Activated T-helper 1 cell treated with anti-CD3 and anti-CD28 coated beads, Interleukin-12 subunit alpha, Interleukin-12 subunit beta, Interleukin-2, Interleukin-4 antibody, amounts not matched to agents 30 ng/mL and 10 ng/mL and 1 ng/mL, durations not matched to agents 14 hours and 24 hours and 36 hours (primary cell): ENCODE results near the gene LPAR1. TPM values are rescaled to one million over a fixed set of nuclear protein-coding genes. Genes with fewer than 3 reads are reported as not detected.
A peak's percentile ranks its signal among the peaks of the same experiment; 100 is the strongest.
"Not testable (repeated sequence)": the region's sequence is repeated elsewhere in the genome, so short reads cannot be mapped to it uniquely, and the experiment has no call there.

Experiments
- DNase-seq: peaks from one replicate; pipeline ENCODE4 v3.0.0; 2021; ENCODE audit warnings: low spot score
- H3K27ac Mint-ChIP-seq: one replicate; pipeline ENCODE4 v1.8.0; 2021; ENCODE audit warnings: mild to moderate bottlenecking, mixed read lengths
- H3K27me3 Mint-ChIP-seq: one replicate; pipeline ENCODE4 v1.8.0; 2022; ENCODE audit warnings: mild to moderate bottlenecking, moderate library complexity, mixed read lengths; ENCODE audit not compliant: insufficient read depth
- H3K36me3 Mint-ChIP-seq: one replicate; pipeline ENCODE4 v1.8.0; 2021; ENCODE audit warnings: low read depth, mixed read lengths
- H3K4me1 Mint-ChIP-seq: one replicate; pipeline ENCODE4 v1.8.0; 2021; ENCODE audit warnings: low read depth, mixed read lengths
- H3K4me3 Mint-ChIP-seq: one replicate; pipeline ENCODE4 v1.8.0; 2021; ENCODE audit warnings: mild to moderate bottlenecking, moderate library complexity, mixed read lengths
- H3K9me3 Mint-ChIP-seq: one replicate; pipeline ENCODE4 v1.8.0; 2021; ENCODE audit warnings: mixed read lengths
- intact Hi-C: fragments of 100-400 bp; cut with micrococcal nuclease; formaldehyde crosslinking; loops from one replicate; pipeline ENCODE4 v1.15.1; 2024
- total RNA-seq: library from RNA; stranded (reverse); gene quantifications from 2 replicates; pipeline ENCODE4 v1.2.3, GENCODE V29; 2022

LPAR1 gene
- total RNA-seq, 1 donor from 2014 or later, result not detected

- intact Hi-C loops, result no loop called here
- Mint-ChIP-seq H3K36me3 (no peaks in the 10 kb centered on the region), H3K27me3 (peaks cover 4% of the 10 kb centered on the region), H3K4me1 (no peaks in the 10 kb centered on the region), H3K27ac (no peak overlapping the region), H3K4me3 (no peak overlapping the region), H3K9me3 (no peaks in the 10 kb centered on the region)
- DNase-seq, result no peak
These were observed 19.9 kb upstream of the LPAR1 start for GRCh38 chr9:111058166-111058565.

GRCh38 chr9:111056538-111056937 lies 18.3 kb upstream of the LPAR1 start:
- Mint-ChIP-seq H3K4me3 (no peak overlapping the region), H3K27ac (no peak overlapping the region), H3K4me1 (no peaks in the 10 kb centered on the region), H3K27me3 (peaks cover 3% of the 10 kb centered on the region), H3K9me3 (no peaks in the 10 kb centered on the region), H3K36me3 (no peaks in the 10 kb centered on the region)
- no peak for DNase-seq
- intact Hi-C loops, result no loop called here

DNA sequence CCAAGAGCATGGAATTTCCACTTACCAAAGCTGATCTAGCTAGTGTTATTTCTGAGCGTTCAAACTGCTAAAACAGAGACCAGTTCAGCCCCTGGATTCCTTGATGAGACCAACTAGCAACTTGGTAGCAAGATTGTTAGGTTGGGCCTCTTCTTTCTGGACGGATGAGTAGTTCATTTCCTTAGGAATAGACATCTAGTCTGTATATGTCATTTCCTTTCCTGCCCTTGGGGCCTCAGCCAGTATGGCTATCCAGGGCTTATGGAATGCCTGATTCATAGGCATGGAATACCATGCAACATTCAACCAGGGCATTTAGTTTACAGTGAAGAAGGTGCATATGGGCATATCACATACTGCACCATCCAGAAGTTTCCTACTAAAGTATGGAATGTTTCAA lies 14.5 kb upstream of the LPAR1 start:
- Mint-ChIP-seq H3K27ac (no peak overlapping the region), H3K4me1 (no peaks in the 10 kb centered on the region), H3K4me3 (no peak overlapping the region), H3K9me3 (no peaks in the 10 kb centered on the region), H3K27me3 (peaks cover 3% of the 10 kb centered on the region), H3K36me3 (no peaks in the 10 kb centered on the region)
- intact Hi-C loops, result no loop called here
- no peak for DNase-seq

DNA sequence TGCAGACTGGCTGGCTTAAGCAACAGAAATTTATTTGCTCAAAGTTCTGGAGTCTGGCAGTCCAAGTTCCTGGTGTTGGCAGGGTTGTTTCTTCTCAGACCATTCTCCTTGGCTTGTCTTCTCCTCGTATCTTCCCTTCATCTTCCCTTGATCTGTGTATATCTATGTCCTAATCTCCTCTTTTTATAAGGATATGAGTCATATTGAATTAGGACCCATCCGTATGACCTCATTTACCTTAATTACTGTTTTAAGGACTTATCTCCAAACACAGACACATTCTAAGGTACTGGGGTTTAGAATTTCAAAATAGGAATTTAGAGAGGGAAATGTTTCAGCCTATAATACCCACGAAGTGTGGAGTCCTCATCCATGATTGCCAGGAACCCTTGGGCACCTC lies 13.1 kb upstream of the LPAR1 start:
- H3K9me3 Mint-ChIP-seq, result no peaks in the 10 kb centered on the region
- intact Hi-C loops, result no loop called here
- no peak for DNase-seq
- H3K4me1 Mint-ChIP-seq, result no peaks in the 10 kb centered on the region
- no peak overlapping the region for H3K27ac Mint-ChIP-seq
- H3K36me3 Mint-ChIP-seq, result no peaks in the 10 kb centered on the region
- no peak overlapping the region for H3K4me3 Mint-ChIP-seq
- H3K27me3 Mint-ChIP-seq, result peaks cover 3% of the 10 kb centered on the region

DNA sequence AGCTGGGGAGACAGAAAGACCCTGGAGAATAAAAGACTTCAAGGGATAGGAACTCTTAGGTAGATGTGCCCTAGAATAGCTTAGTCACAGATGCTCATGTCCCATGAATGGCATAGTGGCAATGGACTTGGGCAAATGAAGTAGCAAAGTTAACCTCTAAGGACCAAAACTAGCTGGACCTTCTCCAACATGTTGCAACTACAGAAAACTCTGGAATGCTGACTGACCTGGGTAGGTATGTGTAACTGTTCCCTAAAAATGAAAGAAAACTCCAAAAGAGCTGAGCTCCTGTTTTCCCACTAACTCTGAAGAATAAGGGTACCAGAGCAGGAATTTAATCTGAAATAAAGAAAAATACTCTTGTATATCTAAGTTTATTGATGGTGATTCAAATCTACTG lies 12.5 kb upstream of the LPAR1 start:
- no peaks in the 10 kb centered on the region for H3K9me3 Mint-ChIP-seq
- H3K27me3 Mint-ChIP-seq, result peaks cover 3% of the 10 kb centered on the region
- no peak for DNase-seq
- H3K4me3 Mint-ChIP-seq, result no peak overlapping the region
- H3K27ac Mint-ChIP-seq, result no peak overlapping the region
- intact Hi-C loops, result no loop called here
- H3K4me1 Mint-ChIP-seq, result no peaks in the 10 kb centered on the region
- no peaks in the 10 kb centered on the region for H3K36me3 Mint-ChIP-seq

- H3K27me3 Mint-ChIP-seq, H3K9me3 Mint-ChIP-seq, H3K4me1 Mint-ChIP-seq, H3K27ac Mint-ChIP-seq, intact Hi-C loops, H3K36me3 Mint-ChIP-seq, H3K4me3 Mint-ChIP-seq, DNase-seq: not testable (repeated sequence)
These were observed 9.0 kb upstream of the LPAR1 start for GRCh38 chr9:111047287-111047686.

GRCh38 chr9:111041902-111042301 lies 3.6 kb upstream of the LPAR1 start:
- intact Hi-C loops, result no loop called here

GRCh38 chr9:111040494-111040893 lies 2.2 kb upstream of the LPAR1 start:
- no peak for DNase-seq
- peaks cover 5% of the 10 kb centered on the region for H3K36me3 Mint-ChIP-seq
- intact Hi-C loops, result no loop called here
- H3K27me3 Mint-ChIP-seq, result peaks cover 38% of the 10 kb centered on the region
- H3K9me3 Mint-ChIP-seq, result no peaks in the 10 kb centered on the region
- H3K27ac Mint-ChIP-seq, result no peak overlapping the region
- H3K4me3 Mint-ChIP-seq, result no peak overlapping the region
- H3K4me1 Mint-ChIP-seq, result peaks cover 11% of the 10 kb centered on the region

More at GRCh38 chr9:111041902-111042301, 3.6 kb upstream of the LPAR1 start:
- DNase-seq, result no peak
- no peak overlapping the region for H3K4me3 Mint-ChIP-seq
- no peaks in the 10 kb centered on the region for H3K9me3 Mint-ChIP-seq
- no peak overlapping the region for H3K27ac Mint-ChIP-seq
- peaks cover 24% of the 10 kb centered on the region for H3K27me3 Mint-ChIP-seq
- H3K4me1 Mint-ChIP-seq, result peaks cover 10% of the 10 kb centered on the region
- H3K36me3 Mint-ChIP-seq, result peaks cover 5% of the 10 kb centered on the region

DNA sequence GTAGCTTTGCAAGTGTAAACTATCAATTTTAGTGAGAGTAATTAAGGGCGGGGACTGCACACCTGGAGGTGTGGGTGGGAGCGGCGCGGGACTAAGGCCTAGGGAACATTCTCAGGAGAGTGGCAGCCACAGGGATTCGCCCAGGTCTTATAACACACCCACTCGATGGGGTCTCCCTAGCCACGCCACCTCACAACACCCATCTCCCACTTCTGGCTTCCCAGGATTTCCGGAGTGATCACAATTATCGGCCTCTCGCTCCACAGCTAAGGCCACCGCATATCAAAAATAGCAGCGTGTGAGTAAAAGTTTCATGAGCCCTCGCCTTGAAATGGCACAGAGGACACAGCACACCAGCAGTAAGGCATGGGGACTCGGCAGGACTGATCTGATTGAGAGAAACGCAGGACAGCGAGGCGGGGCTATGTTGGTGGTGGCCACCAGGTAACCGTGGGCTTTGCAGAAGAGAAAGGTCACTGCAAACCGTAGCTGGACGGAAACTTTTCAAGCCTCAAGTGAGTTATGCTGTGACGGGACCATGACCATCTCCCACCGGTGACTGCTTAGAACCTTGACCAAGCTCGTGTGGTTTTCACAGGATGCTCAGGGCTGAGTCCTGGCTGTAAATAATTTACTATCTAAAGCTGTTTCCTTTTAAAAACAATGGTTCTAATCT lies 1.1 kb upstream of the LPAR1 start:
- H3K36me3 Mint-ChIP-seq, result peaks cover 5% of the 10 kb centered on the region
- H3K27ac Mint-ChIP-seq, result peak overlapping the region; percentile 51
- no peaks in the 10 kb centered on the region for H3K9me3 Mint-ChIP-seq
- DNase-seq, result no peak
- H3K4me3 Mint-ChIP-seq, result peak overlapping the region; percentile 26
- H3K27me3 Mint-ChIP-seq, result peaks cover 41% of the 10 kb centered on the region
- H3K4me1 Mint-ChIP-seq, result peaks cover 11% of the 10 kb centered on the region
- intact Hi-C loops, result loop anchor here (10.0 kb wide), 1 partner anchor 255 kb away; no protein-coding TSS in a partner anchor

DNA sequence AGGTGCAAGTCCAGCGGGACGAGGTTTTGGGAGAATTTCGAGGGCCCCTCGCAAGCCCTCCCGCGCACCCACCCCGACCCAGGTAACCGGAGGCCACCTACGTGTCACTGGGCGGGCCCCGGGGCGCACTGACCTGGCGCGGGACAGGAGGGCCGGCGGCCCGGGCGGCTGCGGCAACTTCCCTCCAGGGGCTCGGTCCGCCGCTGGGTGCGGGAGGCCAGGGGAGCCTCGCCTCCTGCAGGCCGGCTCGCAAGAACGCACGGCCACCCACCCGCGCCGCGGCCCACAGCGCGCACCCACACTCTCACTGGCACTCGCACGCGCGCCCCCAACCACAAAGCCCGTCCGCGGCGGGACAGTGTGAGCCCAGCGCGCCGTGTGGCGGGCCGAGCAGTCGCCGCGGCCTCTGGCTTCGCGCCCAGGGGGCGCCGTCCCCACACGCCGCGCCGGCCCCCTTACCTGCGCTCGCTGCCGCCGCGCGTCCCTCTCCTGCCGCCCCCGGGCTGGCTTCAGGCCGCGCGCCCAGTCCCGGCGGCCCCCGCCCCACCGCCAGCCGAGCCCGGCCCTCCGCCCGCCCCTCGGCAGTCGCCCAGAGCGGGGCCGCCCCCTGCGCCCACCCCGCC lies 451 bp downstream of the LPAR1 start:
- intact Hi-C loops, result loop anchor here (10.0 kb wide), 1 partner anchor 257 kb away; no protein-coding TSS in a partner anchor
- H3K4me1 Mint-ChIP-seq, result peaks cover 11% of the 10 kb centered on the region
- H3K27ac Mint-ChIP-seq, result no peak overlapping the region
- no peak overlapping the region for H3K4me3 Mint-ChIP-seq
- no peaks in the 10 kb centered on the region for H3K9me3 Mint-ChIP-seq
- H3K36me3 Mint-ChIP-seq, result peaks cover 5% of the 10 kb centered on the region
- peaks cover 41% of the 10 kb centered on the region for H3K27me3 Mint-ChIP-seq
- no peak for DNase-seq

GRCh38 chr9:111037356-111037707 lies 938 bp downstream of the LPAR1 start:
- intact Hi-C loops, result loop anchor here (10.0 kb wide), 1 partner anchor 257 kb away; no protein-coding TSS in a partner anchor
- H3K4me1 Mint-ChIP-seq, result peaks cover 11% of the 10 kb centered on the region
- peaks cover 39% of the 10 kb centered on the region for H3K27me3 Mint-ChIP-seq
- no peak overlapping the region for H3K4me3 Mint-ChIP-seq
- H3K9me3 Mint-ChIP-seq, result no peaks in the 10 kb centered on the region
- no peak overlapping the region for H3K27ac Mint-ChIP-seq
- no peak for DNase-seq
- peaks cover 5% of the 10 kb centered on the region for H3K36me3 Mint-ChIP-seq

DNA sequence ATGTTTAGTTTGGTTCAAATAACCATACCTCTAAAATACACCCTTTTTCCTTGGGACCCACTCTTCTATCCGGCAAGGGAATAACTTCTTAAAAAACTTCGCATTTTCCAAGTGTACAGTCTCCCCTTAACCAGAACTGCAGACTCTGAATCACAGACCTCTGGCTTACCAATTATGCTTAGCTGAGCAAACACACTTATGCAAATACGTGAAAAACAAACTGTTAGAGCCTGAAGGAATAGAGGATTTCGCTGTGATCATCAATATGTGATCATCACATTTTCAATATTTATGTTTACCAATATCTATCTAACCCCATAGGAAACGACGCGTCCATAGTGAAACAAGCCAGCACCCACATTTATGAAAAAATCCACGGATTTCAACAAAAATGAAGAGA lies 1.3 kb downstream of the LPAR1 start:
- intact Hi-C loops, result loop anchor here (10.0 kb wide), 1 partner anchor 258 kb away; no protein-coding TSS in a partner anchor
- H3K9me3 Mint-ChIP-seq, result no peaks in the 10 kb centered on the region
- no peak overlapping the region for H3K4me3 Mint-ChIP-seq

GRCh38 chr9:111036429-111036789 lies 1.9 kb downstream of the LPAR1 start:
- DNase-seq, result no peak
- H3K36me3 Mint-ChIP-seq, result peaks cover 5% of the 10 kb centered on the region
- intact Hi-C loops, result loop anchor here (10.0 kb wide), 1 partner anchor 258 kb away; no protein-coding TSS in a partner anchor
- H3K4me1 Mint-ChIP-seq, result peaks cover 11% of the 10 kb centered on the region
- no peaks in the 10 kb centered on the region for H3K9me3 Mint-ChIP-seq
- no peak overlapping the region for H3K4me3 Mint-ChIP-seq
- H3K27ac Mint-ChIP-seq, result no peak overlapping the region
- peaks cover 34% of the 10 kb centered on the region for H3K27me3 Mint-ChIP-seq

More for the DNA sequence above, 1.3 kb downstream of the LPAR1 start:
- H3K4me1 Mint-ChIP-seq, result peaks cover 11% of the 10 kb centered on the region
- H3K27me3 Mint-ChIP-seq, result peaks cover 39% of the 10 kb centered on the region
- peaks cover 5% of the 10 kb centered on the region for H3K36me3 Mint-ChIP-seq
- DNase-seq, result no peak
- H3K27ac Mint-ChIP-seq, result no peak overlapping the region
